Measurements from ENCODE around the gene BCAR1. TPM values are rescaled to one million over a fixed set of nuclear protein-coding genes. Genes with fewer than 3 reads are reported as not detected.

BCAR1 gene
- total and polyA plus RNA-seq, 2 of the 13 experiments (the other 11 are each of a cell fraction or from before 2014, with no cell fraction given) = 48.1 to 51.7 TPM

- peak; percentile 40; the same call in 1 of the 2 replicates for TF ChIP-seq ZSCAN12 (CRISPR knock-in tag; IDR thresholded peaks at IDR 0.05)
- peak; percentile 72 for TF ChIP-seq PAXIP1 (CRISPR knock-in tag; conservative IDR thresholded peaks at IDR 0.05)
- TF ChIP-seq BRF2 (CRISPR knock-in tag; IDR thresholded peaks at IDR 0.05) = peak; percentile 21; the same call in 1 of the 2 replicates
- TF ChIP-seq CBFB (CRISPR knock-in tag; IDR thresholded peaks at IDR 0.05) = 0 out of 2 replicates have a peak, but pooled peaks have one; percentile 20
- no peak for TF ChIP-seq MAFF (IDR thresholded peaks at IDR 0.05; ENCODE audit: low read depth, low read length)
- TF ChIP-seq GTF2F1 (IDR thresholded peaks at IDR 0.05; ENCODE audit: low read length) = 0 out of 2 replicates have a peak, but pooled peaks have one; percentile 47
- TF ChIP-seq ZNF883 (CRISPR knock-in tag; IDR thresholded peaks at IDR 0.05; ENCODE audit: not compliant biosample characterization) = no peak
- TF ChIP-seq ZNF704 (CRISPR knock-in tag; IDR thresholded peaks at IDR 0.05; ENCODE audit: borderline replicate concordance) = peak; percentile 84; the same call in 1 of the 2 replicates
- TF ChIP-seq PLRG1 (conservative IDR thresholded peaks at IDR 0.05) = no peak
- TF ChIP-seq PATZ1 (CRISPR knock-in tag; IDR thresholded peaks at IDR 0.05) = peak; percentile 46
- peak; percentile 63; the same call in 1 of the 2 replicates for TF ChIP-seq ZBTB25 (CRISPR knock-in tag; IDR thresholded peaks at IDR 0.05)
- TF ChIP-seq UBTF (CRISPR knock-in tag; IDR thresholded peaks at IDR 0.05) = peak; percentile 68; the same call in 1 of the 2 replicates
- TF ChIP-seq ZNF772 (CRISPR knock-in tag; IDR thresholded peaks at IDR 0.05) = 0 out of 2 replicates have a peak, but pooled peaks have one; percentile 58
- 0 out of 2 replicates have a peak, but pooled peaks have one; percentile 26 for TF ChIP-seq DDIT3 (CRISPR knock-in tag; IDR thresholded peaks at IDR 0.05)
- peak; percentile 65 for TF ChIP-seq SRSF1 (optimal IDR thresholded peaks at IDR 0.05; ENCODE audit: low read depth, low read length)
- TF ChIP-seq HOXA5 (CRISPR knock-in tag; IDR thresholded peaks at IDR 0.05) = peak; percentile 41
Observed at GRCh38 chr16:75250809-75251279, 580 bp downstream of the BCAR1 start (continued).

Data from HepG2 (cell line).